SK-N-SH (cell line): Measurements from ENCODE around the gene NRG3. TPM values are rescaled to one million over a fixed set of nuclear protein-coding genes. Genes with fewer than 3 reads are reported as not detected.

ENCODE experiments used
- CTCF ChIA-PET: fragments of 300-600, 350-600 bp; formaldehyde crosslinking; extraction: SDS; loops from one replicate; lab custom pipeline; 2021; lab: Yijun Ruan, JAX
- POLR2A ChIA-PET: fragments of 350-600 bp; sonication (Branson Sonifier 250); formaldehyde crosslinking; extraction: SDS; loops from one replicate; lab custom pipeline; 2020; ENCODE audit warnings: antibody characterized with exemption, inconsistent platforms; lab: Yijun Ruan, JAX
- DNase-seq: peaks from one replicate; pipeline ENCODE4 v3.0.0; 2012
- H2AFZ ChIP-seq: fragments of 200-600 bp; sonication (generic); 2 replicates; pipeline ENCODE4 v1.8.1; 2016; ENCODE audit warnings: antibody characterized with exemption, mild to moderate bottlenecking, low read depth
- H3F3A ChIP-seq: fragments of 200-600 bp; sonication (generic); replicated peaks from 2 replicates; pipeline ENCODE3; 2016; ENCODE audit warnings: antibody characterized with exemption, mild to moderate bottlenecking; ENCODE audit not compliant: insufficient read depth
- H3K27ac ChIP-seq, 2 experiments: fragments of 200-500 bp in 1 of 2; fragments of 200-600 bp in 1 of 2; sonication (Bioruptor generic) in 1 of 2; sonication (generic), shearing (Covaris generic) in 1 of 2; 2 replicates each; pipeline versions ENCODE4 v1.5.1 to v1.6.1; 2014 to 2016; ENCODE audit warnings: low read depth in 2 of 2, inconsistent platforms in 1 of 2, low read length in 1 of 2, mild to moderate bottlenecking in 1 of 2, mixed read lengths in 1 of 2
- H3K27me3 ChIP-seq: fragments of 200-600 bp; sonication (generic), shearing (Covaris generic); 2 replicates; pipeline ENCODE4 v1.6.1; 2016; ENCODE audit warnings: mixed run types; ENCODE audit not compliant: insufficient read depth
- H3K36me3 ChIP-seq, 2 experiments: fragments of 200-500 bp in 1 of 2; fragments of 200-600 bp in 1 of 2; sonication (Bioruptor generic) in 1 of 2; sonication (generic) in 1 of 2; replicated peaks in 1 of 2; 2 replicates each; pipeline versions ENCODE3 to v1.5.1; 2014 to 2016; ENCODE audit warnings: low read length in 1 of 2, mild to moderate bottlenecking in 1 of 2; ENCODE audit not compliant: insufficient read depth in 2 of 2, control insufficient read depth in 1 of 2
- H3K4me1 ChIP-seq, 2 experiments: fragments of 200-500 bp in 1 of 2; fragments of 200-600 bp in 1 of 2; sonication (Bioruptor generic) in 1 of 2; sonication (generic), shearing (Covaris generic) in 1 of 2; 2 replicates each; pipeline versions ENCODE4 v1.5.1 to v1.6.1; 2014 to 2016; ENCODE audit warnings: low read depth in 1 of 2, low read length in 1 of 2, mixed run types in 1 of 2; ENCODE audit not compliant: insufficient read depth in 2 of 2, control insufficient read depth in 1 of 2
- H3K4me2 ChIP-seq: fragments of 200-600 bp; sonication (generic), shearing (Covaris generic); 2 replicates; pipeline ENCODE4 v1.6.1; 2017; ENCODE audit warnings: mixed run types
- H3K4me3 ChIP-seq, 2 experiments: fragments of 200-500 bp in 1 of 2; fragments of 200-600 bp in 1 of 2; sonication (Bioruptor generic) in 1 of 2; sonication (generic), shearing (Covaris generic) in 1 of 2; 2 replicates each; pipeline versions ENCODE4 v1.5.1 to v1.8.1; 2014 to 2016; ENCODE audit warnings: low read depth in 2 of 2, inconsistent platforms in 1 of 2, low read length in 1 of 2, mild to moderate bottlenecking in 1 of 2, mixed read lengths in 1 of 2, moderate library complexity in 1 of 2
- H3K79me2 ChIP-seq: fragments of 200-600 bp; sonication (generic); 2 replicates; pipeline ENCODE4 v1.8.1; 2017; ENCODE audit warnings: mild to moderate bottlenecking; ENCODE audit not compliant: insufficient read depth
- H3K9ac ChIP-seq: fragments of 200-600 bp; sonication (generic); 2 replicates; pipeline ENCODE4 v1.6.1; 2017; ENCODE audit warnings: mixed run types
- H3K9me2 ChIP-seq: fragments of 200-600 bp; sonication (generic); 2 replicates; pipeline ENCODE4 v1.6.1; 2017; ENCODE audit warnings: mixed run types
- H3K9me3 ChIP-seq: fragments of 200-600 bp; sonication (generic); 2 replicates; pipeline ENCODE4 v1.6.1; 2017; ENCODE audit warnings: mixed run types, mild to moderate bottlenecking, moderate library complexity
- H4K20me1 ChIP-seq: fragments of 200-600 bp; sonication (generic); 2 replicates; pipeline ENCODE4 v1.6.1; 2017; ENCODE audit warnings: mild to moderate bottlenecking, mixed run types; ENCODE audit not compliant: insufficient read depth
- EP300 ChIP-seq, 2 experiments: IDR thresholded peaks; 2 replicates each; pipeline versions ENCODE4 v1.4.0 to v1.6.1; 2012; ENCODE audit warnings: borderline replicate concordance in 1 of 2, low read depth in 1 of 2, low read length in 1 of 2
- FOSL2 ChIP-seq: IDR thresholded peaks from 2 replicates; pipeline ENCODE4 v1.4.0; 2012; ENCODE audit warnings: low read depth, mild to moderate bottlenecking, moderate library complexity, borderline replicate concordance
- FOXJ3 ChIP-seq: sonication (generic); formaldehyde crosslinking; IDR thresholded peaks from 2 replicates; pipeline ENCODE4 v1.5.1; 2020; ENCODE audit warnings: mild to moderate bottlenecking, missing genetic modification reagents
- FOXM1 ChIP-seq: IDR thresholded peaks from 2 replicates; pipeline ENCODE4 v1.4.0; 2012; ENCODE audit warnings: low read depth, mild to moderate bottlenecking
- GABPA ChIP-seq: IDR thresholded peaks from 2 replicates; pipeline ENCODE4 v1.4.0; 2012; ENCODE audit warnings: low read depth, mild to moderate bottlenecking
- JUND ChIP-seq: IDR thresholded peaks from 2 replicates; pipeline ENCODE4 v1.4.0; 2012
- NRF1 ChIP-seq: IDR thresholded peaks from 2 replicates; pipeline ENCODE4 v1.6.1; 2012; ENCODE audit warnings: low read depth, mild to moderate bottlenecking, low read length
- POLR2AphosphoS5 ChIP-seq: IDR thresholded peaks from 2 replicates; pipeline ENCODE4 v1.6.1; 2012; ENCODE audit warnings: low read depth, low read length
- RCOR1 ChIP-seq: fragments of 150-350 bp; IDR thresholded peaks from 2 replicates; pipeline ENCODE4 v1.6.1; 2017; ENCODE audit warnings: antibody characterized with exemption, low read length
- RXRA ChIP-seq: IDR thresholded peaks from 2 replicates; pipeline ENCODE4 v1.4.0; 2012; ENCODE audit warnings: low read depth, mild to moderate bottlenecking, borderline replicate concordance
- SIN3A ChIP-seq: IDR thresholded peaks from 2 replicates; pipeline ENCODE4 v1.6.1; 2012; ENCODE audit warnings: low read depth, mild to moderate bottlenecking, low read length, moderate library complexity, borderline replicate concordance
- SMC3 ChIP-seq: IDR thresholded peaks from 2 replicates; pipeline ENCODE4 v1.6.1; 2012; ENCODE audit warnings: low read depth, low read length, improper control_type of control experiment
- TCF12 ChIP-seq: IDR thresholded peaks from 2 replicates; pipeline ENCODE4 v1.4.0; 2012
- TEAD4 ChIP-seq: IDR thresholded peaks from 2 replicates; pipeline ENCODE4 v1.4.0; 2012; ENCODE audit warnings: mild to moderate bottlenecking, borderline replicate concordance; ENCODE audit not compliant: insufficient read depth
- WGBS: methylation state at CpG from one replicate; pipeline ENCODE4 v1.1.6; 2017; ENCODE audit warnings: low lambda C conversion rate; 5-methylcytosine and 5-hydroxymethylcytosine counted together
- polyA plus RNA-seq, 3 experiments: library from polyadenylated mRNA; depleted of rRNA; stranded (reverse); fragments of >200 nt; gene quantifications; 2 replicates each; pipeline ENCODE4 v1.2.3, GENCODE V29; 2012
- TF ChIP-seq, protein P1 (sequence below): fragments of 150-350 bp; IDR thresholded peaks from 2 replicates; pipeline ENCODE4 v1.6.1; 2017; ENCODE audit warnings: antibody characterized with exemption, low read length, low read depth, borderline replicate concordance
- TF ChIP-seq, protein P2 (sequence below): IDR thresholded peaks from 2 replicates; pipeline ENCODE4 v1.4.0; 2012; ENCODE audit warnings: low read depth
- TF ChIP-seq, protein P3 (sequence below): fragments of 200-600 bp; sonication (generic); IDR thresholded peaks from 2 replicates; pipeline ENCODE4 v1.6.1; 2017; ENCODE audit warnings: antibody characterized with exemption, mild to moderate bottlenecking, moderate library complexity
- TF ChIP-seq, protein P4 (sequence below): IDR thresholded peaks from 2 replicates; pipeline ENCODE4; 2012

NRG3 gene
- polyA plus RNA-seq, 1 of the 3 experiments (the other 2 are of a cell fraction) = 0.03 TPM

DNA sequence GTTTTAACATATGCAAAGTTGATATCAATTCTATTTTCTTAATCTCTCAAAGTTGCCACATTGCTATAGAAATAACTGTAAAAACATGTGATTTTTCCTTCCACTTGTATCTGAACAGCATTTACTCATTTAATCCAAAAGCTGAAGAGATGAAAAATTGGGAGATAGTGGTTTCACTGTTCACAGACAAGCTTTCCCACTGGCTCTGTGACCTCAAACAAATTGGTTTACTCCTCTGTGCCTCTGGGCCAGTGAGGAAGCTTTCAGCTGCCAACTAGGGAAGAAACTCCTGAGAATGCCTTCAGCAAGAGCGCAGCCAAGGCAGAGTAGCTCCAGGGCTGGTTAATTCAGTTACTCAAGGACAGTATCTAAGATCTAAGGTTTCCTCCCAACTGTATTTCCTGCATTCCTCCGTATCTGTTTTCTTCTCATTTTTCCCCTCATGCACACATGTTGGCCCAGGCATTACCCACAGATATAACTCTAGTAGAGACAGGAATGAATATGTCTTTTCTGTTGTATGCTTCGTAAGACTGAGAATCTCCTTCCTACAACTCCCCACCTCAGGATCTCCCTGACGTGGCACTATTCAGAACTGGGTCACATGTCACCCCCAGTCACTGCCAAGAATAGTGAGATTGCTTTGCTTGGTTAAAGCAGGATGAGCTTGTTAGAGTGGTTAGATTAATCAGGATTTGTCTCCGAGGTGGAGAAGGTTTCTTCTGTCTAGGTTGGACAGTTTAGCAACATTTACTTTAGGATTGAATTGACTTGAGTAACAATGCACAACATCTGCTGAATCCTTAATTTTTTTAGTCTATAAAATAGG is 315.7 kb downstream of the NRG3 start:
- Histone ChIP-seq H3K36me3 (no peaks in the 10 kb centered on the region), H3K4me2 (0 out of 2 replicates have a peak overlapping the region, but pooled peaks have one; percentile 2), H3K27ac (peak overlapping the region in 1 of 2 experiments; percentile 53; a peak in 1 of 4 replicates), H3K4me1 (no peaks in the 10 kb centered on the region; a peak in 1 of 4 replicates), H3K27me3 (no peaks in the 10 kb centered on the region), H4K20me1 (no peaks in the 10 kb centered on the region), H3F3A (no peaks in the 10 kb centered on the region), H3K79me2 (no peaks in the 10 kb centered on the region), H3K9me3 (no peaks in the 10 kb centered on the region), H3K4me3 (peak overlapping the region in 1 of 2 experiments; percentile 30; a peak in 1 of 4 replicates), H2AFZ (no peak overlapping the region), H3K9me2 (no peaks in the 10 kb centered on the region), H3K9ac (no peak overlapping the region)
- WGBS = 19% methylated on average over 5 of the region's 5 CpGs
- no peak for DNase-seq
- ChIA-PET POLR2A (no interaction called here), CTCF (no interaction called here)
- no peak for TF ChIP-seq RCOR1
- no peak for TF ChIP-seq SIN3A
- TF ChIP-seq, protein P1, sequence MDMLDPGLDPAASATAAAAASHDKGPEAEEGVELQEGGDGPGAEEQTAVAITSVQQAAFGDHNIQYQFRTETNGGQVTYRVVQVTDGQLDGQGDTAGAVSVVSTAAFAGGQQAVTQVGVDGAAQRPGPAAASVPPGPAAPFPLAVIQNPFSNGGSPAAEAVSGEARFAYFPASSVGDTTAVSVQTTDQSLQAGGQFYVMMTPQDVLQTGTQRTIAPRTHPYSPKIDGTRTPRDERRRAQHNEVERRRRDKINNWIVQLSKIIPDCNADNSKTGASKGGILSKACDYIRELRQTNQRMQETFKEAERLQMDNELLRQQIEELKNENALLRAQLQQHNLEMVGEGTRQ = no peak
- no peak for TF ChIP-seq FOXJ3
- no peak for TF ChIP-seq POLR2AphosphoS5
- TF ChIP-seq, protein P2, sequence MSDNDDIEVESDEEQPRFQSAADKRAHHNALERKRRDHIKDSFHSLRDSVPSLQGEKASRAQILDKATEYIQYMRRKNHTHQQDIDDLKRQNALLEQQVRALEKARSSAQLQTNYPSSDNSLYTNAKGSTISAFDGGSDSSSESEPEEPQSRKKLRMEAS = no peak
- no peak for TF ChIP-seq SMC3
- TF ChIP-seq TEAD4 = no peak
- peak; percentile 31; the same call in 1 of the 2 replicates for TF ChIP-seq JUND
- TF ChIP-seq, protein P3, sequence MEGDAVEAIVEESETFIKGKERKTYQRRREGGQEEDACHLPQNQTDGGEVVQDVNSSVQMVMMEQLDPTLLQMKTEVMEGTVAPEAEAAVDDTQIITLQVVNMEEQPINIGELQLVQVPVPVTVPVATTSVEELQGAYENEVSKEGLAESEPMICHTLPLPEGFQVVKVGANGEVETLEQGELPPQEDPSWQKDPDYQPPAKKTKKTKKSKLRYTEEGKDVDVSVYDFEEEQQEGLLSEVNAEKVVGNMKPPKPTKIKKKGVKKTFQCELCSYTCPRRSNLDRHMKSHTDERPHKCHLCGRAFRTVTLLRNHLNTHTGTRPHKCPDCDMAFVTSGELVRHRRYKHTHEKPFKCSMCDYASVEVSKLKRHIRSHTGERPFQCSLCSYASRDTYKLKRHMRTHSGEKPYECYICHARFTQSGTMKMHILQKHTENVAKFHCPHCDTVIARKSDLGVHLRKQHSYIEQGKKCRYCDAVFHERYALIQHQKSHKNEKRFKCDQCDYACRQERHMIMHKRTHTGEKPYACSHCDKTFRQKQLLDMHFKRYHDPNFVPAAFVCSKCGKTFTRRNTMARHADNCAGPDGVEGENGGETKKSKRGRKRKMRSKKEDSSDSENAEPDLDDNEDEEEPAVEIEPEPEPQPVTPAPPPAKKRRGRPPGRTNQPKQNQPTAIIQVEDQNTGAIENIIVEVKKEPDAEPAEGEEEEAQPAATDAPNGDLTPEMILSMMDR = no peak
- no peak for TF ChIP-seq RXRA
- TF ChIP-seq FOSL2 = no peak
- peak; percentile 53 for TF ChIP-seq TCF12
- TF ChIP-seq GABPA = no peak
- TF ChIP-seq, protein P4, sequence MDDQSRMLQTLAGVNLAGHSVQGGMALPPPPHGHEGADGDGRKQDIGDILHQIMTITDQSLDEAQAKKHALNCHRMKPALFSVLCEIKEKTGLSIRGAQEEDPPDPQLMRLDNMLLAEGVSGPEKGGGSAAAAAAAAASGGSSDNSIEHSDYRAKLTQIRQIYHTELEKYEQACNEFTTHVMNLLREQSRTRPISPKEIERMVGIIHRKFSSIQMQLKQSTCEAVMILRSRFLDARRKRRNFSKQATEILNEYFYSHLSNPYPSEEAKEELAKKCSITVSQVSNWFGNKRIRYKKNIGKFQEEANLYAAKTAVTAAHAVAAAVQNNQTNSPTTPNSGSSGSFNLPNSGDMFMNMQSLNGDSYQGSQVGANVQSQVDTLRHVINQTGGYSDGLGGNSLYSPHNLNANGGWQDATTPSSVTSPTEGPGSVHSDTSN = peak; percentile 34; the same call in 1 of the 2 replicates
- no peak for TF ChIP-seq NRF1
- TF ChIP-seq FOXM1 = no peak
- no peak for TF ChIP-seq EP300 (IDR thresholded peaks at IDR 0.05; ENCODE audit: borderline replicate concordance in 1 of 2, low read depth in 1 of 2, low read length in 1 of 2)
